GM12878 (cell line): ENCODE data around the gene TTC16.

Experiments used
- EP300 ChIP-seq, 2 experiments: fragments of 150-350 bp in 1 of 2; IDR thresholded peaks; 2 replicates each; pipeline ENCODE4 v1.6.1; 2011 to 2012; ENCODE audit warnings: low read depth in 2 of 2, low read length in 2 of 2, borderline replicate concordance in 1 of 2, improper control_type of control experiment in 1 of 2, inconsistent platforms in 1 of 2; ENCODE audit not compliant: control insufficient read depth in 1 of 2
- HDAC6 ChIP-seq: fragments of 200-600 bp; sonication (generic); IDR thresholded peaks from one replicate; pipeline ENCODE4 v1.8.0; 2017; ENCODE audit warnings: antibody characterized with exemption; ENCODE audit not compliant: unreplicated experiment
- MYC ChIP-seq: IDR thresholded peaks from 2 replicates; pipeline ENCODE4 v1.6.1; 2011; ENCODE audit warnings: mild to moderate bottlenecking, low read length, moderate library complexity, inconsistent platforms; ENCODE audit not compliant: insufficient read depth, insufficient replicate concordance, insufficient read length, severe bottlenecking
- NBN ChIP-seq: fragments of 450-650 bp; IDR thresholded peaks from 2 replicates; pipeline ENCODE4 v1.6.1; 2016
- NFYA ChIP-seq: IDR thresholded peaks from 2 replicates; pipeline ENCODE4 v1.6.1; 2011; ENCODE audit warnings: low read depth, mild to moderate bottlenecking, low read length, improper control_type of control experiment, borderline replicate concordance
- NR2F1 ChIP-seq: fragments of 450-650 bp; conservative IDR thresholded peaks from 2 replicates; pipeline ENCODE4 v1.6.1; 2017; ENCODE audit warnings: mild to moderate bottlenecking
- SPI1 ChIP-seq: IDR thresholded peaks from 2 replicates; pipeline ENCODE4 v1.6.1; 2011; ENCODE audit warnings: low read depth, mild to moderate bottlenecking, low read length, moderate library complexity, borderline replicate concordance; ENCODE audit not compliant: insufficient read depth
- SREBF2 ChIP-seq: IDR thresholded peaks from 2 replicates; pipeline ENCODE4 v1.6.1; 2012; ENCODE audit warnings: mild to moderate bottlenecking, low read length
- TBL1XR1 ChIP-seq: IDR thresholded peaks from 2 replicates; pipeline ENCODE4 v1.6.1; 2012; ENCODE audit warnings: low read depth, low read length, improper control_type of control experiment
- ZNF207 ChIP-seq: fragments of 450-650 bp; IDR thresholded peaks from 2 replicates; pipeline ENCODE4 v1.6.1; 2014; ENCODE audit warnings: antibody characterized with exemption, mild to moderate bottlenecking, borderline replicate concordance
- TF ChIP-seq, protein P1 (sequence below): IDR thresholded peaks from 2 replicates; pipeline ENCODE4 v1.6.1; 2011; ENCODE audit warnings: low read depth, mild to moderate bottlenecking, low read length, moderate library complexity, borderline replicate concordance; ENCODE audit errors: extremely low read depth
- TF ChIP-seq, protein P2 (sequence below), 3 experiments: IDR thresholded peaks in 2 of 3; conservative IDR thresholded peaks in 1 of 3; 2 replicates each; pipeline ENCODE4 v1.5.1; 2011; ENCODE audit warnings: low read depth in 3 of 3, low read length in 3 of 3, mild to moderate bottlenecking in 3 of 3, control low read depth in 2 of 3, moderate library complexity in 2 of 3, inconsistent platforms in 1 of 3, mixed read lengths in 1 of 3; ENCODE audit not compliant: control insufficient read depth in 2 of 3, insufficient read depth in 1 of 3; ENCODE audit errors: extremely low read depth in 1 of 3
- TF ChIP-seq, protein P3 (sequence below): fragments of 450-650 bp; IDR thresholded peaks from 2 replicates; pipeline ENCODE4 v1.6.1; 2016; ENCODE audit warnings: mild to moderate bottlenecking, moderate library complexity, borderline replicate concordance
- TF ChIP-seq, protein P4 (sequence below): IDR thresholded peaks from 2 replicates; pipeline ENCODE4 v1.6.1; 2012; ENCODE audit warnings: low read depth, low read length, improper control_type of control experiment

DNA sequence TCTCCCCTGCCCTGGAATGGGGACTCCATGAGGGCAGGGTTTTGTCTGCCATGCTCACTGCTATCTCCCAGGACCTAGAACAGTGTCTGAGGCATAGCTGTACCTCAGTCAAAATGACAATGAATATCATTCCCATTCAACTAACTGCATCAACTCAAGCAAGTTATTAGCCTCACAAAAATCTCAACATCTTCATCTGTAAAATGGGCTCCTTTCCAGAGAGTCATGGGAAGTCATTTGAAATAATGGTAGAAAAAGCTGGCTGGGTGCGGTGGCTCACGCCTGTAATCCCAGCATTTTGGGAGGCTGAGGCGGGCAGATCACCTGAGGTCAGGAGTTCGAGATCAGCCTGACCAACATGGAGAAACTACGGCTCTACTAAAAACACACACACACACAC, 53.2 kb downstream of the TTC16 start:
- no peak for TF ChIP-seq TBL1XR1
- TF ChIP-seq NBN, result no peak
- TF ChIP-seq NR2F1, result no peak
- no peak for TF ChIP-seq ZNF207
- TF ChIP-seq NFYA, result no peak
- TF ChIP-seq, protein P1, sequence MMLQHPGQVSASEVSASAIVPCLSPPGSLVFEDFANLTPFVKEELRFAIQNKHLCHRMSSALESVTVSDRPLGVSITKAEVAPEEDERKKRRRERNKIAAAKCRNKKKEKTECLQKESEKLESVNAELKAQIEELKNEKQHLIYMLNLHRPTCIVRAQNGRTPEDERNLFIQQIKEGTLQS, result no peak
- TF ChIP-seq EP300 (IDR thresholded peaks at IDR 0.05; ENCODE audit: borderline replicate concordance in 1 of 2, control insufficient read depth in 1 of 2, low read depth in 2 of 2, low read length in 2 of 2), result no peak
- no peak for TF ChIP-seq SREBF2
- no peak for TF ChIP-seq MYC
- no peak for TF ChIP-seq SPI1
- TF ChIP-seq, protein P2, sequence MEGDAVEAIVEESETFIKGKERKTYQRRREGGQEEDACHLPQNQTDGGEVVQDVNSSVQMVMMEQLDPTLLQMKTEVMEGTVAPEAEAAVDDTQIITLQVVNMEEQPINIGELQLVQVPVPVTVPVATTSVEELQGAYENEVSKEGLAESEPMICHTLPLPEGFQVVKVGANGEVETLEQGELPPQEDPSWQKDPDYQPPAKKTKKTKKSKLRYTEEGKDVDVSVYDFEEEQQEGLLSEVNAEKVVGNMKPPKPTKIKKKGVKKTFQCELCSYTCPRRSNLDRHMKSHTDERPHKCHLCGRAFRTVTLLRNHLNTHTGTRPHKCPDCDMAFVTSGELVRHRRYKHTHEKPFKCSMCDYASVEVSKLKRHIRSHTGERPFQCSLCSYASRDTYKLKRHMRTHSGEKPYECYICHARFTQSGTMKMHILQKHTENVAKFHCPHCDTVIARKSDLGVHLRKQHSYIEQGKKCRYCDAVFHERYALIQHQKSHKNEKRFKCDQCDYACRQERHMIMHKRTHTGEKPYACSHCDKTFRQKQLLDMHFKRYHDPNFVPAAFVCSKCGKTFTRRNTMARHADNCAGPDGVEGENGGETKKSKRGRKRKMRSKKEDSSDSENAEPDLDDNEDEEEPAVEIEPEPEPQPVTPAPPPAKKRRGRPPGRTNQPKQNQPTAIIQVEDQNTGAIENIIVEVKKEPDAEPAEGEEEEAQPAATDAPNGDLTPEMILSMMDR (IDR thresholded peaks at IDR 0.05 in 2 of 3, conservative IDR thresholded peaks at IDR 0.05 in 1 of 3; ENCODE audit: control insufficient read depth in 2 of 3, extremely low read depth in 1 of 3, insufficient read depth in 1 of 3, low read depth in 3 of 3, low read length in 3 of 3), result no peak
- TF ChIP-seq HDAC6, result no peak
- TF ChIP-seq, protein P3, sequence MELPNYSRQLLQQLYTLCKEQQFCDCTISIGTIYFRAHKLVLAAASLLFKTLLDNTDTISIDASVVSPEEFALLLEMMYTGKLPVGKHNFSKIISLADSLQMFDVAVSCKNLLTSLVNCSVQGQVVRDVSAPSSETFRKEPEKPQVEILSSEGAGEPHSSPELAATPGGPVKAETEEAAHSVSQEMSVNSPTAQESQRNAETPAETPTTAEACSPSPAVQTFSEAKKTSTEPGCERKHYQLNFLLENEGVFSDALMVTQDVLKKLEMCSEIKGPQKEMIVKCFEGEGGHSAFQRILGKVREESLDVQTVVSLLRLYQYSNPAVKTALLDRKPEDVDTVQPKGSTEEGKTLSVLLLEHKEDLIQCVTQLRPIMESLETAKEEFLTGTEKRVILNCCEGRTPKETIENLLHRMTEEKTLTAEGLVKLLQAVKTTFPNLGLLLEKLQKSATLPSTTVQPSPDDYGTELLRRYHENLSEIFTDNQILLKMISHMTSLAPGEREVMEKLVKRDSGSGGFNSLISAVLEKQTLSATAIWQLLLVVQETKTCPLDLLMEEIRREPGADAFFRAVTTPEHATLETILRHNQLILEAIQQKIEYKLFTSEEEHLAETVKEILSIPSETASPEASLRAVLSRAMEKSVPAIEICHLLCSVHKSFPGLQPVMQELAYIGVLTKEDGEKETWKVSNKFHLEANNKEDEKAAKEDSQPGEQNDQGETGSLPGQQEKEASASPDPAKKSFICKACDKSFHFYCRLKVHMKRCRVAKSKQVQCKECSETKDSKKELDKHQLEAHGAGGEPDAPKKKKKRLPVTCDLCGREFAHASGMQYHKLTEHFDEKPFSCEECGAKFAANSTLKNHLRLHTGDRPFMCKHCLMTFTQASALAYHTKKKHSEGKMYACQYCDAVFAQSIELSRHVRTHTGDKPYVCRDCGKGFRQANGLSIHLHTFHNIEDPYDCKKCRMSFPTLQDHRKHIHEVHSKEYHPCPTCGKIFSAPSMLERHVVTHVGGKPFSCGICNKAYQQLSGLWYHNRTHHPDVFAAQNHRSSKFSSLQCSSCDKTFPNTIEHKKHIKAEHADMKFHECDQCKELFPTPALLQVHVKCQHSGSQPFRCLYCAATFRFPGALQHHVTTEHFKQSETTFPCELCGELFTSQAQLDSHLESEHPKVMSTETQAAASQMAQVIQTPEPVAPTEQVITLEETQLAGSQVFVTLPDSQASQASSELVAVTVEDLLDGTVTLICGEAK, result no peak
- TF ChIP-seq, protein P4, sequence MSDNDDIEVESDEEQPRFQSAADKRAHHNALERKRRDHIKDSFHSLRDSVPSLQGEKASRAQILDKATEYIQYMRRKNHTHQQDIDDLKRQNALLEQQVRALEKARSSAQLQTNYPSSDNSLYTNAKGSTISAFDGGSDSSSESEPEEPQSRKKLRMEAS, result no peak
